ENCODE data around the gene ARHGAP32. TPM values are rescaled to one million over a fixed set of nuclear protein-coding genes. Genes with fewer than 3 reads are reported as not detected.

Gene ARHGAP32
- total RNA-seq, 1 experiment from 2014 or later = 27.8 TPM

DNA sequence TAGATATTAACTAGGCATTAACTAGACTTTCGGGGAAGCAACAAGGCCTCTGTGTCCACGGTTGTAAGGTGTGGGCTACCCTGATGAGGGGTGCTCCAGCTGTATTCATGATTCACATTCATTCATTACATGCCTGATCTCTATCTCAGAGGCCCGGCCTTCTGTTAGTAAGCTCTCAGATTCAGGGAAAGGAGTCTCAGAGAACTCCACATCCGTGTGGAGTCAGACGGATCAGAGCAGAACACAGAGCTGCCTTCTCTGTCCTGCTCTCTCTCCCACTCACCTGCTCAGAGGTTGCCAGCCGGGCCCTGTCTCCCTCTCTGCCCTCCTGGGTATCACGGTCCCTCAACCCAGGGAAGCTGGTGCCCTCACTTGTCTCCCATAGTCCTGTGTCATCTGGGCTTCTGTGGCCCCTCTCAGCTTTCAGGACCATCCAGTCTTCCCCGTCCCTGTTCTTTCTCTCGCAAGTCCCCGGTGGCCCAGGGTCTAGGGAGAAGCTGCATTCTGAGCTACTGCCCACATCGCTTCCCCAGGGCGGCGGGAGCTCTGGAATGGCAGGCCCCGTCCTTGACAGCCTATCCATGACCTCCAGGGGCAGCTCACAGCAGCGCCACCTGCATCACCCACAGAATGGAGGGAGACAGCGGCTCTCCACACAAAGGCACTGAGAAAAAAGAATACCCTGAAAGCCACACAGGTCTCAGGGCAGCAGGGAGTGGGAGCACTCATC lies 253.8 kb downstream of the ARHGAP32 start:
- H2AFZ ChIP-seq (ENCODE audit: low read depth, low read length, poor library complexity, severe bottlenecking) = no peak overlapping the region
- BruUV-seq (replicated peaks) = no TSS peak
- POLR2A ChIA-PET = no interaction called here
- CTCF ChIA-PET = interaction anchor here (0.6 kb wide), 1 partner anchor 32 kb away, joined by 3 read pairs; no protein-coding TSS in a partner anchor
- RAD21 ChIA-PET (ENCODE audit: low non-redundant PET in 1 of 2, low total read pairs in 2 of 2, uncharacterized antibody in 2 of 2, unreplicated experiment in 2 of 2) = no interaction called here
- H3K4me3 ChIP-seq (replicated peaks in 1 of 2; ENCODE audit: low read depth in 1 of 2, low read length in 2 of 2) = no peak overlapping the region
- H3K27me3 ChIP-seq (ENCODE audit: insufficient read depth, low read length) = no peaks in the 10 kb centered on the region
- H3K79me2 ChIP-seq (ENCODE audit: insufficient read depth, low read length) = no peaks in the 10 kb centered on the region
- no peaks in the 10 kb centered on the region for H3K4me1 ChIP-seq (ENCODE audit: control insufficient read depth in 1 of 2, insufficient read depth in 2 of 2, low read length in 2 of 2)
- intact Hi-C loops (cut with micrococcal nuclease) = no loop called here
- no peak overlapping the region for H3K27ac ChIP-seq (ENCODE audit: low read depth, low read length)
- no peaks in the 10 kb centered on the region for H3K36me3 ChIP-seq (ENCODE audit: control insufficient read depth in 1 of 2, insufficient read depth in 2 of 2, low read length in 2 of 2)
- no peaks in the 10 kb centered on the region for H3K9me3 ChIP-seq (ENCODE audit: control insufficient read depth in 1 of 2, insufficient read depth in 1 of 2, low read depth in 1 of 2, low read length in 2 of 2)
- TF ChIP-seq, protein P1, sequence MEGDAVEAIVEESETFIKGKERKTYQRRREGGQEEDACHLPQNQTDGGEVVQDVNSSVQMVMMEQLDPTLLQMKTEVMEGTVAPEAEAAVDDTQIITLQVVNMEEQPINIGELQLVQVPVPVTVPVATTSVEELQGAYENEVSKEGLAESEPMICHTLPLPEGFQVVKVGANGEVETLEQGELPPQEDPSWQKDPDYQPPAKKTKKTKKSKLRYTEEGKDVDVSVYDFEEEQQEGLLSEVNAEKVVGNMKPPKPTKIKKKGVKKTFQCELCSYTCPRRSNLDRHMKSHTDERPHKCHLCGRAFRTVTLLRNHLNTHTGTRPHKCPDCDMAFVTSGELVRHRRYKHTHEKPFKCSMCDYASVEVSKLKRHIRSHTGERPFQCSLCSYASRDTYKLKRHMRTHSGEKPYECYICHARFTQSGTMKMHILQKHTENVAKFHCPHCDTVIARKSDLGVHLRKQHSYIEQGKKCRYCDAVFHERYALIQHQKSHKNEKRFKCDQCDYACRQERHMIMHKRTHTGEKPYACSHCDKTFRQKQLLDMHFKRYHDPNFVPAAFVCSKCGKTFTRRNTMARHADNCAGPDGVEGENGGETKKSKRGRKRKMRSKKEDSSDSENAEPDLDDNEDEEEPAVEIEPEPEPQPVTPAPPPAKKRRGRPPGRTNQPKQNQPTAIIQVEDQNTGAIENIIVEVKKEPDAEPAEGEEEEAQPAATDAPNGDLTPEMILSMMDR (IDR thresholded peaks at IDR 0.05 in 2 of 3, conservative IDR thresholded peaks at IDR 0.05 in 1 of 3; ENCODE audit: borderline replicate concordance in 1 of 3, insufficient read depth in 1 of 3, low read depth in 2 of 3, low read length in 2 of 3) = no peak
- no peak overlapping the region for H3K4me2 ChIP-seq (ENCODE audit: low read length)
- DNase-seq (ENCODE audit: low read depth, low spot score) = no peak
- no peaks in the 10 kb centered on the region for H4K20me1 ChIP-seq (ENCODE audit: insufficient read depth)
- no peak overlapping the region for H3K9ac ChIP-seq (ENCODE audit: low read length)
- no peaks in the 10 kb centered on the region for H3K9me2 ChIP-seq (ENCODE audit: insufficient read depth)
- ATAC-seq = no peak

DNA sequence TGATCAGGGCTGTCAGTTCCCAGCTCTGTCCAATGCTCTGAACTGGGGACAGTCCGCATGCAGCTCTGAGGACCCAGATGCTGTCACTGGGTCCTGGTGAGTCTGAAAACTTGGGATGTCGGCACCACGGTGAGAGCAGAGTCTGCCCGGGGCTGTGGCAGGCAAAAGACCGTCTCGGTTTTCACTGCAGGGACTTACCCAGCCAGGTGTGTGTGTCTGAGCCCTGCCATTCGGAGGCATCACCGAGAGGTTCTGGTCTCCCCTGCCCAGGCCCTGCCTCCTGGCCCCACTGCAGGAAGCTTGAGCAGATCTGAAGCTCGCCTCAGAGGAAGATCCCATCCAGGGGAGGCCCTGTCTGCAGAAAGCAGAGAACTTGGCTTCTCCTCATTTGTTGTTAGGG lies 254.6 kb downstream of the ARHGAP32 start:
- DNase-seq (ENCODE audit: low read depth, low spot score) (no peak), ATAC-seq (no peak)
- ChIA-PET POLR2A (no interaction called here), CTCF (interaction anchor here (0.6 kb wide), 1 partner anchor 31 kb away, joined by 3 read pairs; no protein-coding TSS in a partner anchor), RAD21 (ENCODE audit: low non-redundant PET in 1 of 2, low total read pairs in 2 of 2, uncharacterized antibody in 2 of 2, unreplicated experiment in 2 of 2) (no interaction called here)
- Histone ChIP-seq H4K20me1 (ENCODE audit: insufficient read depth) (no peaks in the 10 kb centered on the region), H3K27me3 (ENCODE audit: insufficient read depth, low read length) (no peaks in the 10 kb centered on the region), H3K27ac (ENCODE audit: low read depth, low read length) (no peak overlapping the region), H3K4me2 (ENCODE audit: low read length) (no peak overlapping the region), H3K79me2 (ENCODE audit: insufficient read depth, low read length) (no peaks in the 10 kb centered on the region), H3K4me3 (replicated peaks in 1 of 2; ENCODE audit: low read depth in 1 of 2, low read length in 2 of 2) (no peak overlapping the region), H3K9me3 (ENCODE audit: control insufficient read depth in 1 of 2, insufficient read depth in 1 of 2, low read depth in 1 of 2, low read length in 2 of 2) (no peaks in the 10 kb centered on the region), H3K9me2 (ENCODE audit: insufficient read depth) (no peaks in the 10 kb centered on the region), H3K36me3 (ENCODE audit: control insufficient read depth in 1 of 2, insufficient read depth in 2 of 2, low read length in 2 of 2) (no peaks in the 10 kb centered on the region), H2AFZ (ENCODE audit: low read depth, low read length, poor library complexity, severe bottlenecking) (no peak overlapping the region), H3K9ac (ENCODE audit: low read length) (no peak overlapping the region), H3K4me1 (ENCODE audit: control insufficient read depth in 1 of 2, insufficient read depth in 2 of 2, low read length in 2 of 2) (no peaks in the 10 kb centered on the region)
- TF ChIP-seq SIN3A (IDR thresholded peaks at IDR 0.05; ENCODE audit: low read depth) (no peak), JUND (IDR thresholded peaks at IDR 0.05) (no peak), ZFX (IDR thresholded peaks at IDR 0.05) (no peak), EZH2 (IDR thresholded peaks at IDR 0.05) (no peak)
- BruUV-seq (replicated peaks) = no TSS peak
- intact Hi-C loops (cut with micrococcal nuclease) = no loop called here
